ENCODE data around the gene PRKAB1.

- TF ChIP-seq CTCF (IDR thresholded peaks at IDR 0.05) (no peak), POLR2A (IDR thresholded peaks at IDR 0.05) (no peak)
Observed at GRCh38 chr12:119661882-119662281, 6.1 kb upstream of the PRKAB1 start.

Data from vagina (tissue), 2 donors.